Astrocyte (in vitro differentiated cells and primary cell): ENCODE results near the gene KPNA1.

Experiments used
- CTCF ChIP-seq: IDR thresholded peaks from 2 replicates; pipeline ENCODE4 v1.5.1; 2011; ENCODE audit warnings: low read depth, mild to moderate bottlenecking, inconsistent platforms, low read length, moderate library complexity; ENCODE audit not compliant: insufficient read depth
- EZH2 ChIP-seq: IDR thresholded peaks from 2 replicates; pipeline ENCODE4 v1.6.1; 2012; ENCODE audit warnings: mild to moderate bottlenecking, low read length, inconsistent platforms; ENCODE audit not compliant: insufficient read depth

GRCh38 chr3:122409446-122409845 is 105.3 kb downstream of the KPNA1 start:
- TF ChIP-seq CTCF (no peak), EZH2 (no peak)
